DND-41 (cell line): ENCODE data around the gene TMEM198.

Experiments
- ATAC-seq: fragments of 200-7000 bp; cut with Tn5 transposase; 3 replicates; pipeline ENCODE4 v1.9.1; 2021; ENCODE audit warnings: low read depth; ENCODE audit not compliant: insufficient read depth
- DNase-seq: peaks from one replicate; pipeline ENCODE4 v3.0.0-alpha.2; 2020
- H2AFZ ChIP-seq: 2 replicates; pipeline ENCODE4 v1.6.0; 2012; ENCODE audit warnings: low read depth, low read length
- H3K27ac ChIP-seq: 2 replicates; pipeline ENCODE4 v1.5.1; 2012; ENCODE audit warnings: low read length, inconsistent platforms
- H3K27me3 ChIP-seq: fragments of 200-600 bp; sonication (generic); 2 replicates; pipeline ENCODE4 v1.6.0; 2012; ENCODE audit warnings: low read length, mild to moderate bottlenecking, inconsistent platforms; ENCODE audit not compliant: insufficient read depth, poor library complexity
- H3K36me3 ChIP-seq: 2 replicates; pipeline ENCODE4 v1.5.1; 2012; ENCODE audit warnings: low read length, inconsistent platforms; ENCODE audit not compliant: insufficient read depth
- H3K4me1 ChIP-seq: 2 replicates; pipeline ENCODE4 v1.5.1; 2012; ENCODE audit warnings: mild to moderate bottlenecking, low read length; ENCODE audit not compliant: insufficient read depth
- H3K4me2 ChIP-seq: 2 replicates; pipeline ENCODE4 v1.6.0; 2012; ENCODE audit warnings: mild to moderate bottlenecking, moderate library complexity, low read length, inconsistent platforms; ENCODE audit not compliant: insufficient read depth
- H3K4me3 ChIP-seq, 2 experiments: fragments of 200-600 bp in 1 of 2; shearing (Covaris generic) in 1 of 2; 2 replicates each; pipeline ENCODE4 v1.5.1; 2012 to 2016; ENCODE audit warnings: inconsistent platforms in 2 of 2, low read length in 2 of 2, mild to moderate bottlenecking in 2 of 2, low read depth in 1 of 2, moderate library complexity in 1 of 2
- H3K79me2 ChIP-seq: 2 replicates; pipeline ENCODE4 v1.6.0; 2012; ENCODE audit warnings: low read length, inconsistent platforms; ENCODE audit not compliant: insufficient read depth
- H3K9ac ChIP-seq: 2 replicates; pipeline ENCODE4 v1.6.0; 2012; ENCODE audit warnings: low read depth, mild to moderate bottlenecking, inconsistent platforms, low read length, moderate library complexity
- H3K9me3 ChIP-seq: 2 replicates; pipeline ENCODE4 v1.5.1; 2012; ENCODE audit warnings: low read length, moderate library complexity, mild to moderate bottlenecking, inconsistent platforms; ENCODE audit not compliant: insufficient read depth, severe bottlenecking
- H4K20me1 ChIP-seq: 2 replicates; pipeline ENCODE4 v1.6.0; 2012; ENCODE audit warnings: low read length; ENCODE audit not compliant: insufficient read depth
- CTCF ChIP-seq: IDR thresholded peaks from 2 replicates; pipeline ENCODE4 v1.5.1; 2012; ENCODE audit warnings: borderline replicate concordance, low read length, moderate library complexity, mild to moderate bottlenecking; ENCODE audit not compliant: poor library complexity, severe bottlenecking; ENCODE audit errors: extremely low read depth
- EZH2 ChIP-seq: IDR thresholded peaks from 3 replicates; pipeline ENCODE4 v1.6.1; 2012; ENCODE audit warnings: borderline replicate concordance, low read depth, mild to moderate bottlenecking, moderate library complexity, low read length, inconsistent platforms; ENCODE audit not compliant: severe bottlenecking

Gene TMEM198

GRCh38 chr2:219513787-219514186 lies 30.0 kb upstream of the TMEM198 start:
- Histone ChIP-seq H2AFZ (no peak overlapping the region), H3K4me1 (peaks cover 5% of the 10 kb centered on the region; the same call in 1 of the 2 replicates), H3K9ac (no peak overlapping the region), H3K79me2 (no peaks in the 10 kb centered on the region), H3K36me3 (no peaks in the 10 kb centered on the region), H3K27me3 (peaks cover 53% of the 10 kb centered on the region), H3K4me2 (no peak overlapping the region), H3K27ac (no peak overlapping the region), H4K20me1 (peaks cover 6% of the 10 kb centered on the region), H3K9me3 (no peaks in the 10 kb centered on the region), H3K4me3 (no peak overlapping the region)
- DNase-seq (no peak), ATAC-seq (no peak)
- TF ChIP-seq CTCF (no peak), EZH2 (no peak)

- ATAC-seq (peak; percentile 66), DNase-seq (peak; percentile 31)
- no peak within 1 kb of the TSS for H3K4me2 ChIP-seq
- no peak for TF ChIP-seq CTCF
- no peak for TF ChIP-seq EZH2
- H3K9me3 ChIP-seq = no peaks in the 10 kb centered on the region
- no peak within 1 kb of the TSS for H3K27ac ChIP-seq
- no peak within 1 kb of the TSS for H3K4me3 ChIP-seq
- peaks cover 5% of the 10 kb centered on the region; the same call in 1 of the 2 replicates for H3K4me1 ChIP-seq
- peaks cover 6% of the 10 kb centered on the region for H4K20me1 ChIP-seq
- H3K27me3 ChIP-seq = peaks cover 53% of the 10 kb centered on the region
- no peak within 1 kb of the TSS for H3K9ac ChIP-seq
- H3K36me3 ChIP-seq = no peaks in the 10 kb centered on the region
- no peaks in the 10 kb centered on the region for H3K79me2 ChIP-seq
- no peak within 1 kb of the TSS for H2AFZ ChIP-seq
Observed at GRCh38 chr2:219514196-219514761, 29.5 kb upstream of the TMEM198 start, which contains the start of gene ASIC4. ASIC4 (plus strand) TSS chr2:219514482; CDS start chr2:219514725, 243 bp downstream.

- H3K9ac ChIP-seq = no peak overlapping the region
- H3K9me3 ChIP-seq = no peaks in the 10 kb centered on the region
- no peak for TF ChIP-seq EZH2
- no peak for TF ChIP-seq CTCF
- peaks cover 53% of the 10 kb centered on the region for H3K27me3 ChIP-seq
- no peaks in the 10 kb centered on the region for H3K36me3 ChIP-seq
- DNase-seq (no peak), ATAC-seq (no peak)
- H4K20me1 ChIP-seq = peaks cover 6% of the 10 kb centered on the region
- no peak overlapping the region for H3K4me3 ChIP-seq
- no peaks in the 10 kb centered on the region for H3K79me2 ChIP-seq
- H3K4me2 ChIP-seq = no peak overlapping the region
- H2AFZ ChIP-seq = no peak overlapping the region
- peaks cover under 1% of the 10 kb centered on the region; the same call in 1 of the 2 replicates for H3K4me1 ChIP-seq
- no peak overlapping the region for H3K27ac ChIP-seq
Observed at GRCh38 chr2:219514836-219515235, 29.0 kb upstream of the TMEM198 start.
